ENCODE data around the gene C3orf18. TPM values are rescaled to one million over a fixed set of nuclear protein-coding genes. Genes with fewer than 3 reads are reported as not detected.

The C3orf18 gene
- total and polyA plus RNA-seq, 3 experiments from 2014 or later = 11.5 to 15.8 (median 13.0) TPM

Other genes starting within 250 kb of the C3orf18 start
- 10 to 100 TPM; 13.7 to 13.9 TPM for gene HYAL2, start 245.0 kb downstream of the C3orf18 start, total RNA-seq
- gene HYAL2, start 245.0 kb downstream of the C3orf18 start, polyA plus RNA-seq = 10.8 TPM
- 10 to 100 TPM; 31.4 to 36.6 TPM for gene TUSC2, start 239.5 kb downstream of the C3orf18 start, total RNA-seq
- 52.9 TPM for gene TUSC2, start 239.5 kb downstream of the C3orf18 start, polyA plus RNA-seq
- gene RASSF1, start 226.9 kb downstream of the C3orf18 start, total RNA-seq = 10 to 100 TPM; 70.8 to 71.9 TPM
- 152 TPM for gene RASSF1, start 226.9 kb downstream of the C3orf18 start, polyA plus RNA-seq
- gene ZMYND10, start 222.0 kb downstream of the C3orf18 start, total RNA-seq = 1 to 10 TPM in 1 of 2 experiments, under 1 TPM in 1; 0.97 to 1.3 TPM
- 1.1 TPM for gene ZMYND10, start 222.0 kb downstream of the C3orf18 start, polyA plus RNA-seq
- 10 to 100 TPM; 44.6 to 48.0 TPM for gene NPRL2, start 217.0 kb downstream of the C3orf18 start, total RNA-seq
- 59.5 TPM for gene NPRL2, start 217.0 kb downstream of the C3orf18 start, polyA plus RNA-seq
- 10 to 100 TPM; 32.4 to 37.7 TPM for gene CYB561D2, start 216.9 kb downstream of the C3orf18 start, total RNA-seq
- 78.2 TPM for gene CYB561D2, start 216.9 kb downstream of the C3orf18 start, polyA plus RNA-seq
- gene TMEM115, start 208.2 kb downstream of the C3orf18 start, total RNA-seq = 10 to 100 TPM; 30.5 to 33.2 TPM
- gene TMEM115, start 208.2 kb downstream of the C3orf18 start, polyA plus RNA-seq = 47.2 TPM
- 1 to 10 TPM in 1 of 2 experiments, under 1 TPM in 1; 0.73 to 1.1 TPM for gene CACNA2D2, start 64.1 kb downstream of the C3orf18 start, total RNA-seq
- 2.6 TPM for gene CACNA2D2, start 64.1 kb downstream of the C3orf18 start, polyA plus RNA-seq
- gene HEMK1, start 1.8 kb upstream of the C3orf18 start, total RNA-seq = 10 to 100 TPM; 51.8 to 55.0 TPM
- gene HEMK1, start 1.8 kb upstream of the C3orf18 start, polyA plus RNA-seq = 27.4 TPM
- 100 to 1,000 TPM; 216 to 222 TPM for gene CISH, start 44.0 kb upstream of the C3orf18 start, total RNA-seq
- gene CISH, start 44.0 kb upstream of the C3orf18 start, polyA plus RNA-seq = 92.8 TPM
- 100 to 1,000 TPM; 153 to 156 TPM for gene MAPKAPK3, start 49.4 kb upstream of the C3orf18 start, total RNA-seq
- gene MAPKAPK3, start 49.4 kb upstream of the C3orf18 start, polyA plus RNA-seq = 57.0 TPM
- 1 to 10 TPM; 2.0 to 2.1 TPM for gene DOCK3, start 107.2 kb upstream of the C3orf18 start, total RNA-seq
- 0.16 TPM for gene DOCK3, start 107.2 kb upstream of the C3orf18 start, polyA plus RNA-seq

Data from CD8-positive, alpha-beta memory T cell (primary cell).